Skin epidermis (tissue), 12 donors: ENCODE results near the gene VPS26C.
"Not testable (repeated sequence)": the region's sequence is repeated elsewhere in the genome, so short reads cannot be mapped to it uniquely, and the experiment has no call there.

Source experiments
- H3K27ac ChIP-seq, 21 experiments: fragments of 200-600 bp; sonication (generic) in 11 of 21; one replicate each; pipeline ENCODE4 v1.5.0; 2020; ENCODE audit warnings: mild to moderate bottlenecking in 3 of 21, inconsistent platforms in 2 of 21, moderate library complexity in 2 of 21
- H3K4me3 ChIP-seq, 7 experiments: fragments of 200-600 bp; sonication (generic) in 2 of 7; one replicate each; pipeline ENCODE4 v1.5.0; 2020; ENCODE audit warnings: inconsistent platforms in 2 of 7, mild to moderate bottlenecking in 2 of 7, moderate library complexity in 1 of 7

The VPS26C gene

GRCh38 chr21:37233551-37234146, 33.5 kb downstream of the VPS26C start:
- H3K27ac ChIP-seq: no peak overlapping the region

GRCh38 chr21:37232274-37233018, 34.7 kb downstream of the VPS26C start:
- no peak overlapping the region for H3K27ac ChIP-seq
- no peak overlapping the region for H3K4me3 ChIP-seq

More at GRCh38 chr21:37233551-37234146, 33.5 kb downstream of the VPS26C start:
- no peak overlapping the region for H3K4me3 ChIP-seq

GRCh38 chr21:37231671-37232070, 35.5 kb downstream of the VPS26C start:
- Histone ChIP-seq H3K27ac (no peak overlapping the region), H3K4me3 (no peak overlapping the region)

GRCh38 chr21:37231249-37231645, 35.9 kb downstream of the VPS26C start:
- Histone ChIP-seq H3K27ac (no peak overlapping the region), H3K4me3 (no peak overlapping the region)

GRCh38 chr21:37230632-37231248, 36.4 kb downstream of the VPS26C start:
- H3K27ac ChIP-seq: no peak overlapping the region
- no peak overlapping the region for H3K4me3 ChIP-seq

DNA sequence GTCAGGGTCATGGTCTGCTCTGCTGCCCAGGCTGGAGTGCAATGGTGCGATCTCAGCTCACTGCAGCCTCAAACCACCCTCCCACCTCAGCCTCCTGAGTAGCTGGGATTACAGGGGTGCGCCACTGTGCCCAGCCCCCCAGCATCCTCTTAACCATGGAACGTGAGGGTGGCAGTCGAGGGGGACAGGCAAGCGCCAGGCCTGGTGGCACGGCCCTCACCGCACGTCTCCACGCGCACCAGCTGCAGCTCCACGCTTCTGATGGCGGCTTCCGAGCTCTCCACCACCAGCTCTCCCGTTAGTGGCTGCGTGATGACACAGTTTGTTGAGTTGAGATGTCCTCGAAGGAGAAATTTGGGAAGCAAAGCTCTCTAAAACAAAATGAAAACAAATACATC, 39.1 kb downstream of the VPS26C start:
- Histone ChIP-seq H3K27ac (no peak overlapping the region), H3K4me3 (no peak overlapping the region)

DNA sequence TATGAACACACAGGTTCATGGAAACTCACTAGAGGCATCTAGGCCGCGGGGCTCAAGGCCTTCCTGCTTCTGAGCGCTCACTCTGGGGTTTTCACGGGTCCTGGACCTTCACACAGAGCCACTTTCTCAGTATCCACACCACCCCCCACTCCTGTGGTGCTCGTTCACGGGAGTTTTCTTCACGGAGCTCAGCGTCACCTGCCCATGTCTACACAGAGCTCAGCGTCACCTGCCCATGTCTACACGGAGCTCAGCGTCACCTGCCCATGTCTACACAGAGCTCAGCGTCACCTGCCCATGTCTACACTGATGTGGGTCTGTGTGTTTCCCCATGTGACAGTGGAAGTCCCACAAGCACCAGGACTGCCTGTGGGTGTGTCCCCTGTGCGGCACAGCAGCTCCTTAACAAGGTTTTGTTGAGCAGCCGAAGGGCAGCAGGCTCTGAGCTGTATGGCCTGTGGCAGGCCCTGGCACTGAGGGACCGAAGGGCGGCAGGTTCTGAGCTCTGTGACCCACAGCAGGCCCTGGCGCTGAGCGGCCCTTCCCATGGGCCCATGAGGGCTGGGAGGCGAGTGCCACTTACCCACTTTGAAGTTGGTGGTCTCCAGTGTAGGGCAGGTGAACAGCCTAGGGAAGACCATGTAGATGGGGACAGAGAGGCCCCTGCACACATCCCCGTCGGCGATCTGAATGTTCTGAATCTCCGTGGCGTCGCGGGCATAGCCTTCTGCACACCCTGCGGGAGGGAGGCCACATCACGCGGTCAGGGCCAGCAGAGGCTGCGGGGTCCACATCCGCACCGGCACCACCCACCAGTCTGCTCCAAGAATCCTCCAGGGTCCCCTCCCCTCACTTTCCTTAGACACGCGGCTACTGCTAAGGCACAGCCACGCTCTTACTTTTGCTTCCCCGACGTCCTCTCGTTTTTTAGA, 39.8 kb downstream of the VPS26C start:
- no peak overlapping the region for H3K27ac ChIP-seq
- H3K4me3 ChIP-seq: no peak overlapping the region

DNA sequence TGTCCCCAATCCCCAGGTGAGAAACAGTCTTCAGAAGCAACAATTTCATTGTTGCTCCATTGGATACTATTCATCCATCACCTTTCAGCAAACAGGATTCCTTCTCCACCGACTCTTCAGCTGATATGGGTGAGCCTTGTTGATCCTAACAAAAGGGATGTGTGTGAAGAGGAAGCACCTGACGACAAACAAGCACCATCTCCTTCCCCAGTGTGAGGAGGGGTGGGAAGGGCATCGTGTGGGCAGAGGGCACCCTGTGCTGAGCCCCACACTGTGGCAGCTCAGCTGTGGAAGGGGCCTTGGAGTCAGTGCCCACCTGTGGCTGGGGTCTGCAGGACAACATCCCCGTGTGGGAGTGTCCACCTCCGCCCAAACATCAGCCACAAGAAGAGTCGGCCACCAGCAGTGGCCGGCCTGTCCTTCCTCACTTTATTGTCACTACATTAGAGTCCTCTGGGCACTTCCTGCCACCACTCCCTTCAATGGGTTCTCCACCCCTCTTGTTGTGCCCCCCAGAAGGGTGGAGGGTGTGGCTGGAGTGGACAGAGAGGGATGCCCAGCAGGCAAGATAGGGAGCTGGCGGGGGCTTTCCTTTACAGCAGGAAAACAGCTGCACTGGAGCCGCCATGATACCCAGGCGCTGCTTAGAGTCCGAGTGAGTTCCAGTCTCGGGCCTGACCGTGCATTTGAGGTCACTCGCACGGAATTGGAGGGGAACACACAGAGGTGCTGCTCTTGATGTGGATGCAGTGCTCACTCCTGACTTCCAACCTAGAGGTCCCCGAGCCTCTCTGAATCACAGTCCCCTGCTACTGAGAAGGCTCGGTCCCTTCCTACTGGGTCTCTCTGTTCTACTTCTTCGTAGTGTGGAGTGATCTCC, 40.9 kb downstream of the VPS26C start:
- no peak overlapping the region for H3K4me3 ChIP-seq
- H3K27ac ChIP-seq: peak overlapping the region in 1 of 21 experiments; percentile 15

GRCh38 chr21:37224861-37225839, 42.0 kb downstream of the VPS26C start:
- H3K27ac ChIP-seq: peak overlapping the region in 2 of 21 experiments; percentile 15 to 62
- no peak overlapping the region for H3K4me3 ChIP-seq

GRCh38 chr21:37223804-37224345, 43.3 kb downstream of the VPS26C start:
- Histone ChIP-seq H3K4me3 (no peak overlapping the region), H3K27ac (no peak overlapping the region)

- H3K27ac ChIP-seq, H3K4me3 ChIP-seq: not testable (repeated sequence)
Observed at GRCh38 chr21:37222248-37222647, 44.9 kb downstream of the VPS26C start.

GRCh38 chr21:37220981-37221664, 46.0 kb downstream of the VPS26C start:
- Histone ChIP-seq H3K27ac (peak overlapping the region in 20 of 21 experiments; percentile 10 to 85 (median 80)), H3K4me3 (peak overlapping the region; percentile 45 to 80 (median 53))

GRCh38 chr21:37220433-37220980, 46.6 kb downstream of the VPS26C start:
- Histone ChIP-seq H3K4me3 (peak overlapping the region; percentile 45 to 80 (median 53)), H3K27ac (peak overlapping the region in 20 of 21 experiments; percentile 10 to 85 (median 80))

GRCh38 chr21:37219761-37220432, 47.2 kb downstream of the VPS26C start:
- H3K4me3 ChIP-seq: peak overlapping the region; percentile 45 to 80 (median 53)

GRCh38 chr21:37214952-37215351, 52.2 kb downstream of the VPS26C start:
- Histone ChIP-seq H3K4me3 (no peak overlapping the region), H3K27ac (no peak overlapping the region)

More at GRCh38 chr21:37219761-37220432, 47.2 kb downstream of the VPS26C start:
- H3K27ac ChIP-seq: peak overlapping the region in 13 of 21 experiments; percentile 69 to 85 (median 81)

GRCh38 chr21:37210799-37211198, 56.3 kb downstream of the VPS26C start:
- no peak overlapping the region for H3K27ac ChIP-seq
- no peak overlapping the region for H3K4me3 ChIP-seq
